GM19025 (cell line): ENCODE results near the gene SLC17A8.
"Not testable (repeated sequence)": the region's sequence is repeated elsewhere in the genome, so short reads cannot be mapped to it uniquely, and the experiment has no call there.

Experiments
- ATAC-seq: cut with Tn5 transposase; IDR thresholded peaks from one replicate; pipeline ENCODE4 v1.9.1; 2021; ENCODE audit warnings: mild to moderate bottlenecking, low read depth, moderate library complexity; ENCODE audit not compliant: unreplicated experiment

The SLC17A8 gene

GRCh38 chr12:100422646-100423045 lies 65.8 kb downstream of the SLC17A8 start:
- no peak for ATAC-seq

GRCh38 chr12:100426145-100426544 lies 69.3 kb downstream of the SLC17A8 start:
- ATAC-seq = no peak

- no peak for ATAC-seq
These were observed 70.2 kb downstream of the SLC17A8 start for GRCh38 chr12:100427078-100427477.

DNA sequence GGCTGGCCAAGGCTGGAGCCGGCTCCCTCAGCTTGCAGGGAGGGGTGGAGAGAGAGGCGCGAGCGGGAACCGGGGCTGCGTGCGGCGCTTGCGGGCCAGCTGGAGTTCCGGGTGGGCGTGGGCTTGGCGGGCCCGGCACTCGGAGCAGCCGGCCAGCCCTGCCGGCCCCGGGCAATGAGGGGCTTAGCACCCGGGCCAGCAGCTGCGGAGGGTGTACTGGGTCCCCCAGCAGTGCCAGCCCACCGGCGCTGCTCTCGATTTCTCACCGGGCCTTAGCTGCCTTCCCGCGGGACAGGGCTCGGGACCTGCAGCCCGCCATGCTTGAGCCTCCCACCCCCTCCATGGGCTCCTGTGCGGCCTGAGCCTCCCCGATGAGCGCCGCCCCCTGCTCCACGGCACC lies 73.4 kb downstream of the SLC17A8 start:
- not testable (repeated sequence) for ATAC-seq

- no peak for ATAC-seq
These were observed 76.8 kb downstream of the SLC17A8 start for GRCh38 chr12:100433701-100434100.

GRCh38 chr12:100434177-100434576 lies 77.3 kb downstream of the SLC17A8 start:
- no peak for ATAC-seq

DNA sequence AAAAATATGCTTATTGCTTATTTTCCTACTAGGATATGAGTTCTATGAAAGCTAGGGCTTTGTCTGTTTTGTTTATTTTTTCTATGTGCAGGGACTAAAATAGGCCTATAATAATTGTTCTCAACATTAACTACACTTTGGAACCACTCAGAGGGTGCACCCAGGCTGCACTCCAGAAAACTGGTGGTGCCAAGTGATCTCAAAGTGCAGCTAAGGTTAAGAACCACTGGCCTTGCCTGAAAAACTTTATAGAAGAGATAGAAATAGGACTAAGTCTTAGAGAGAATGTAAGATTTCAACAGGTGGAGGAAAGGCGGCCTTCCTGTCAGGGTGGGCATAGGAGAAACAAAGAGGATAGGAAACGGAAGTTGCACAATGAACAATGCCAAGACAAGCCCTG lies 79.1 kb downstream of the SLC17A8 start:
- no peak for ATAC-seq

GRCh38 chr12:100437038-100437841 lies 80.4 kb downstream of the SLC17A8 start:
- ATAC-seq = no peak

DNA sequence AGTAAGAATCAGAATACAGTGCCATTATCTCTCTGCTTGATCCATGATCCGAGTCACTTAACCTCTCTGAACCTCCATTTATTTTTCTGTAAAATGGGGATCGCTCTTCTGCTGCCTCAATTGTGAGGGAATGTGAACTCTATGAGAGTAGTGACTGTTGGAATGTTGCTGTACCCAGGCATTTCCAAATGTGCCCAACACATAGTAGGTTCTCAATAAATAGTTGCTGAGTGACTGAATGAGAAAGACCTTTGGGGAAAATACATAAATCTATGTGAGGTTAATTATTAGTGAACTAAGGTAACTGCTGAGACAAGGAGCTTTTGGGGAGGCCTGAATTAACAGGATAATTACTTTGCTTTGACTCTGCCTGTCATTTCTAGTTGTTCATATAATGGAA lies 82.9 kb downstream of the SLC17A8 start:
- no peak for ATAC-seq

- no peak for ATAC-seq
These were observed 85.5 kb downstream of the SLC17A8 start for GRCh38 chr12:100442403-100442802.

GRCh38 chr12:100443434-100443833 lies 86.6 kb downstream of the SLC17A8 start:
- no peak for ATAC-seq

GRCh38 chr12:100445081-100445481 lies 88.2 kb downstream of the SLC17A8 start:
- no peak for ATAC-seq

DNA sequence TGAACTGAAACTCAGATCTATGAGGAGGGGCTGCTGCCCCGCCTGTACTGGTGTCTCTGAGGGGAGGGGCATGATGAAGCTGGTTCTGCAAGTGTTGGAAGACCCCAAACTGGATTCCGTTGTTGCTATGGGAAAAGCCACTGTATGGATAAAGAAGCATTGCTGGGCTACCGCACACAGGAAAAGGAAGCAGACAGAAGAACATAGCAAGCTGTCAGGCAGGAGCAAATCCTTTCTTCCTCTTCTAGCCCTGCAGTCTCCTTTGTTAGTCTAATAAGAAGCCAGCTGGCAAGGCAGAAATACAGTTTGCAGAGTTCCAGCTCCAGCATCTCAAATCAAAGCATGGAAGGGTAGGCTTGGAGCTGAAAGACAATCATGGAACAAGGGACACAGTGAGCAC lies 90.5 kb downstream of the SLC17A8 start:
- no peak for ATAC-seq

DNA sequence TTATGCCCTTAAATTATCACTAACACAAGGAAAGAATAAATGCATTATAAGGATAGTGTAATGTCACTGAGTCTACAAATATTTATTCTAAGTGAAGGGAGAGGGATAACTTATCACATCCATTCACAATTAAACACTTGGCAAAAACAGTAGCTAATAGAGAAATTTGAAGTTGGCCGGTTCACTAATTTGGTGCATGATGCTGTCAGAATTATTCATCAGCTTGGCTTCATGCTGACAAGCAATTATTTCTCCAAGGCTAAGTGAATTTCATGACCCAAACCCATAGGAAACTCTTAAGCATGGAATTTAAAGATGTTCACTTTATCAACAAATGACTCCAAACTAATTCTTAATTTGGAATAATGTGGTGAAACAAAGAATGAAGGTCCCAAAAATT lies 91.8 kb downstream of the SLC17A8 start:
- no peak for ATAC-seq

DNA sequence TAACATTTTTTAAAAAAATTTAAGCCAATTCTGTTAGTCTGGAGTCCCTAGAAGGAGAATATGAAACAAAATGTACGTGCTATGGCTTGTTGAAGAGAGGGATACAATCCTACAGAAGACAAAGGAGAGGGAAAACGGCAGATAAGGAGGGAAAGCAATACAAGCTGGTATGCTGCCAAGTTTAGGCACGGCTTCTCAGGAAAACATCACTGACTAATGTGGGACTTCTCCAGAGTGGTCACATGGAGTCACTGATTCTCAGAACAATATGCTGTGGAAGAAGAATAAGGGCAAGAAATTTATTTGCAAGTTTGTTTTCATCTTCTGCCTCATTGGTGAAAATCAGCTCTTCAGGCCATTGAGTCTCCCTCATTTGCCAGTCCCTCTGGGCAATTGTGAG lies 93.9 kb downstream of the SLC17A8 start:
- ATAC-seq = no peak

DNA sequence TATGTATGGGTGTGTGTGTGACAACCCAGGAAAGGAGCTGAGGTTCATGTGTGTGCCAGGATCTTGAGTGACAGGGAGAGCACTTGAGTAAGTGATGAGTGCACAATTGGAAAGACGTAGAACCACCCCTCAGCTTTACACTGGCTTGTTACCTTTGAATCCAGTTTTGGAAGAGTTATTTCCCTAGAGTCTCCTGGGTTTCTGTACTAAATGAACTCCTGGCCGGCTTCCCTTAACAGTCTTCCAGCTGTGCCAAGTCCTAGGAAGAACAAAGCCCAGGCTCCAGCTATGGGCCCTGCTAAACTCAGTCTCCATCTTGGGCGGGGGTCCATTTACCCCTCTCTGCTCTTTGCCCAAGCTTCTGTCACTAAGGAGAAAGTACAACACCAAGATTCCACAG lies 97.1 kb downstream of the SLC17A8 start:
- no peak for ATAC-seq

DNA sequence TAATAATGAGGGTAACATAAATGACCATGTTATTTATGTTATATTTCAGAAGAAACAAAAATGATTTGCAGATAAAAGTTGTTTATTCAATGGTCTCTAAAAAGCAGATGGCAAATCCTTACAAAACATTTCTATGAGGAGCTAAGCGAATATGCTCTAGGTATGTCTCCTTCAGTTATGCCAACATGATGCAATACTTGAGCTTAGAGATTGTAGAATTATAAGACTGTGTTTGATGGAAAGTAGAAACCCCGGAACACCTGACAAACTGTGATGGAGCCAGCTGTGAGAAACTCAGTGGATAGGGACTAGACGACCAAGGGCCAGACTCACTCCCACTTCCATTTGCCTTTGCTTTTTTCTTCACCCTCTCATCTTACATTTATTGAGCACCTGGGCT lies 99.0 kb downstream of the SLC17A8 start:
- ATAC-seq = no peak

DNA sequence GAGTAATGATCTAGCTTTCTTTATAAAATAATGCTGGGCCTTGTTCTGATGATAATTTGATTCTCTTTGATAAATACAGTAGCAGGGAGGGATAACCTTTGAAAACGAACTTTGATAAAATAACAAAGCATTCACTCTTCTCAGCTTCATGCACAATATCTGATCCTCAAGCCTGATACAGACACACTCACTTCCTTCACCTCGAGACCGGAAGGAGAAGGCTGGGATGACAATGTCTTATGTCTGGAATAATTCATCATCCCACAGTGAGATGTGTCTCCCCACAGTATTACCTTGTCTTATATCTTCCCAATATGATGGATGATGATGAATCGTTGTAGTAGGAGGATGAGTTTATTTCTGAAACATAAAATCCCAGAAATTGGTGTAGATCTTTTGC lies 101.3 kb downstream of the SLC17A8 start:
- no peak for ATAC-seq

DNA sequence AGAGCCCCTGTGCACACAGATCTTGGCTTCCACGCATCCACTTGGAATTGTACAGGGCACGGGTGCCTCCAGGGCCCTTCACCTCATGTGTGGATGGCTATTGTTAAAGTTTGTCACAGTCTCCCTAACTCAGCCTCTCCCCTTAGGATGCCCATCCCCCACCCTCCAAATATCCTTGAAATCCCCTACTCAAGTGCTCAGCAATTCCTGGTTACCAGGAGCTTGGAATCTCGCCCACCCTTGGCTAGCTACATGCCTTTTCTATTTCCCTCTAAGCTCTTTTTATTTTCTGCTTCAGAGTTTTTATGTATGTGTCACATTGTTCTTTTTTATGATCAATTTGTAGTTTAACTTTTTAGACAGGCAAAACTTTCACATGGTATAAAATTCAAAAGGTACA lies 103.8 kb downstream of the SLC17A8 start:
- no peak for ATAC-seq

DNA sequence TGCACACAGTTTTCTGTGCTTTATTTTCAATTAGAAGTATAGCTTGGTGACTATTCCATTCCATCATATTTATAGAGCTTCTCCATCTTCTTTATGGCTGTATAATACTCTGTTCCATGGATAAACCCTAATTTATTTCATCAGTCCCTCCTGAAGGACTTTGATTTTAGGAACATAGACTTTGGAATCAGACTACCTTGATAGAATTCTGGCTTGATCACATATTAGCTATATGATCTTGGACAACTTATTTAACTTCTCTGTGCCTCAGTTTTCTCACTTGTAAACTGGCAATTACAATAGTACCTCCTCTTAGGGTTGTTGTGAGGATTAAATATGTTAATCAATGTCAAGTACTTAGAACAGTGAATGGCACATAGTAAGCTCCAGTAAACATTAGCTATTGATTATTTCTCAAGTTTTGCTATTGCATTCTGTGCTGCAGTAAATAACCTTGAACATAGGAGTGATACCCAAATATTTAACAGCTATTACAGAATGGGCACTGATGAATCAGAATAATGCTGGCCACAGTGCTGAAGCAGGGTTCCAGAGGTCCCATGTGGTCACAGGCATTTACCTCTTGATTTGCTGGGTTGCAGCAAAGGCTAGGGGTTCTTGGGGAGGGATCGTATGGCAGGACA lies 104.6 kb downstream of the SLC17A8 start:
- ATAC-seq = no peak

DNA sequence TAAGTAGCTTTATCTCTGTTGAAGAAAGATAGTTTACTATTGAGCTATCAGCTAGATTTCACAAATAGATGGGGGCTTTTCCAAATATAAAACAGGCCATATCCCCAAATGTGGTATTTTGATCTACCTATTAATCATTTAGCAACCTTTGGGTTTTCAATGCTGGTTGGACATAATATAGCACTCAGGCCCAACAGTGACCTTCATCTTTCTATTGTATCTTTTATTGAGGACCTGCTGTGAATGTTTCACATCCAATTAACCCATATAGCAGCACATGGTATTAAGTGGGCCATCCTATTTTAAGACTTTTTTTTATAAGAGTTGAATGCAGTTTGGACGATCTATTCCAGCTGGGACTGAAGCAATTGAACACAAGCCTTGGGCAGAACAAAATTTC lies 106.8 kb downstream of the SLC17A8 start:
- ATAC-seq = no peak

GRCh38 chr12:100464529-100464928 lies 107.7 kb downstream of the SLC17A8 start:
- ATAC-seq = no peak
